GM18502 (cell line): ENCODE data around the gene ADGRB3.

Experiments used
- ATAC-seq: cut with Tn5 transposase; IDR thresholded peaks from one replicate; pipeline ENCODE4 v1.9.1; 2021; ENCODE audit warnings: mild to moderate bottlenecking; ENCODE audit not compliant: unreplicated experiment, poor library complexity

ADGRB3 gene

DNA sequence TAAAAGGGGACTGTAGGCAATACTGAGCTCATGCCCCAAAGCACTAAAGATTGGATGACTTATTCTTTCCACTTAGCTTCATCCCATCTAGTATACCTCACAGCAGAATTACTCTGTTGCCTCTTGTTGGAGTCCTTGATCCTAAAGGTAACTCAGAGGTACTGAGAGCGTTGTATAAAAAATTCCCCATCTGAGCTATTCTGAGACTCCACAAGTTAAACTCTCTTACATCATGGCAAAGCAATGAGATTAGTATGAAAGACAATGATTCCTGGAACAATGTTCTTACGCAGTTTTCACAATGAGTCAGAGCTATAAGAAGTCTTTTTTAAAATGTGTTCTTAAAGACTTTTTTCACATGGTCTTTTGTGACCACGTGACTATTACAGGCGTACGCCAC is 370.1 kb downstream of the ADGRB3 start:
- no peak for ATAC-seq

GRCh38 chr6:69007781-69008180 is 372.7 kb downstream of the ADGRB3 start:
- ATAC-seq: no peak

DNA sequence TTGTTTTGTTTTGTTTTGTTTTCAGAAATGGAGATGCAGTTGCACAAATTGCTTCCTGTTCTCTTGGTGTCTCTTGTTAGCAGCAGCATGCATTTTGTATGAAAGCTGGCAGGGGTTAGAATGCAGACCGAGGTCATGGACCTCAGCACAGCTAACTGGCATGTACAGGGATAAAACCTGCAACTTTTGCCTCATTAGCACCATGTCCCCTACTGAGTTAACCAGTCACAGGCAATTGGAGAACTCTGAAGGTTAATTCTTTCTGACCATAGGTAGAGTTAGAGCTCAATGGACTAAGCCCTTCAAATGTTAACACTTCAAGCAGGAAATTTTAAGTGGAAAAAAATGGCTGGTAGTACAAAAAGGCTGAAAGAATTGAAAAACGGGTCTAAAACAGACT is 377.1 kb downstream of the ADGRB3 start:
- no peak for ATAC-seq

DNA sequence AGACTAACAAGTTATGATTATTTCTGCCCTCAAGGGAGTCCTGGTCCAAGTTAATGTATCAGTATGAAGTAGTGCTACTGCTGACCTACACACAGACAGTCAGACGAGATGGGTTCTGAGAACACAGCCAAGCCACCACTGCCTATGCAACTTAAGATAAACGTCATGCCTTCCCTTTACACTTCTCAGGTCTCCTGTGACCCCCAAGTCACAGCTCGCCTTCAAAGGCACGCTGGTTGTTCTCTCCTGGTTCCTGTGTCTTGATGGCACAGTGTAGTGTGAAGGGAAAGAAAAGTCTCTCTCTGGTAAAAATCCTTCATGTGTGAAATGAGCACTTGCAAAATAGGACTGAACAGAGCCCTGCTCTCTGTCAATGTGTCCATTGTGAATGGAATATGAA is 377.8 kb downstream of the ADGRB3 start:
- no peak for ATAC-seq

DNA sequence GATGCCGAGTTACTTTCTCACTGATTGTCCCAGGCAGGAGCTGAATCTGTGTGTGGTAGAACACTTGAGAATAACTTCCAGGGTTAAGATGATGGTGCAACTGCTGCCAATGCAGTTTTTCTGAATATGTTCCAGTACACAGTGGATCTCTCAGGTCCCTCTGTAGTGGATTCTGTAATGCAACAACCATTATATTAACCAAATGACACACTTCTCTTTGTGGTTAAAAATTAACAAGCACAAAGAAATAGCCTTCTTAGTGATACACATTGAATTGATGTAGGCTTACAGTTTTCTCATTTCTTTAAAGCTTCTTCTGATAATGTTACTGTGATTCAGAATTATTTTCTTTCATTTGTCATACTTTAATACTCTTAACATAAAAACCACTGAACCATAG is 383.8 kb downstream of the ADGRB3 start:
- ATAC-seq: no peak

- no peak for ATAC-seq
Measured at GRCh38 chr6:69019832-69020231, 384.8 kb downstream of the ADGRB3 start.

- no peak for ATAC-seq
Measured at GRCh38 chr6:69022993-69023392, 387.9 kb downstream of the ADGRB3 start.

GRCh38 chr6:69026243-69026642 is 391.2 kb downstream of the ADGRB3 start:
- ATAC-seq: no peak

- ATAC-seq: no peak
Measured at GRCh38 chr6:69026715-69027114, 391.6 kb downstream of the ADGRB3 start.

DNA sequence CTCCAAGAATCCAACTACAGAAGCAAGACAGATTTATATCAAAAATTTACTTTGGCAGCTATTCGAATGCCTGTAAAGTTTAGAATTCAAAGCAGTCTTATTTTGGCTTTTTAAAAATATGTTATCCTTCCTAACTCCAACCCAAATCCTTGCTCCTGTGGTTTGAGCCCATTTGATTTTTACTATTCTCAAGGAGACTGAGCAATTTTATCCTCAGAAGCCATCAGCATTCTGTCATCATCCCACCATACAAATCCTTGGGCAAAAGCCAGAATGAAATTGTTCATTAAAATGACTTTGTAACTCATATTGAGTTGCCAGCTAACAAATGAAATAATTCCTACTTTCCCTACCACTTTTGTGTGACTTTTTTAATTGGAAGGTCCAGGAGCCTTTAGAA is 392.8 kb downstream of the ADGRB3 start:
- no peak for ATAC-seq

DNA sequence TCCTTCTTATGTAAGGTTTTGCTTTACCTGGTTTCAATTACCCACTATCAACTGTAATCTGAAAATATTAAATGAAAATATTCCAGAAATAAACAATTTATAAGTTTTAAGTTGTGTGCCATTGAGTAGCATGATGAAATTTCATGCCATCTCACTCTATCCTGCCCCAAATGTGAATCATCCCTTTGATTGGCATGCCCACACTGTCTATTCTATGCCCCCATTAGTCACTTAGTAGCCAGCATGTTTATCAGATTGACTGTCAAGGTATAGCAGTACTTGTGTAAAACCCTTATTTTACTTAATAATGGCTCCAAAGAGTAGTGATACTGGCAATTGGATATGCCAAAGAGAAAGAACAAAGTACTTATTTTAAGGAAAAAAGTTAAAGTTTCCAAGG is 403.8 kb downstream of the ADGRB3 start:
- no peak for ATAC-seq

- no peak for ATAC-seq
Measured at GRCh38 chr6:69042297-69042696, 407.2 kb downstream of the ADGRB3 start.

GRCh38 chr6:69044534-69044933 is 409.5 kb downstream of the ADGRB3 start:
- no peak for ATAC-seq

DNA sequence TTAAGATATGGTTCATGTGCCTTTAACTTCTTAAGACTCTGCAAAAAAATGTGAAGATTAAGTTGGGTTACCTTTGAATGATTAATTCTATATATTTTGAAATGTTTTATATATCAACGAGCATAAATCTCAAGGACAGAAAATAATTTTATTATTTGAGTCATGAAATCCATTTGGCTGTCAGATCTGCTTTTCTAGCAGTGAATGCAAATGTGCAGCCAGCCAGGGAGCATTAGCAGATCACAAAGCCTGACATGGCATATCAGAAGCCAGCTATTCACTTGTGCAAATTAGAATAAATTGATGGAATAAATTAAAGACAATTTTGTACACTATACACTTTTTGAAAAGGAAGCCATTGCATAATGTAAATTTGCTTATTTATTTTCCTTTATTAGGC is 424.3 kb downstream of the ADGRB3 start:
- ATAC-seq: no peak

GRCh38 chr6:69061066-69061465 is 426.0 kb downstream of the ADGRB3 start:
- no peak for ATAC-seq

GRCh38 chr6:69063401-69063800 is 428.3 kb downstream of the ADGRB3 start:
- ATAC-seq: no peak

DNA sequence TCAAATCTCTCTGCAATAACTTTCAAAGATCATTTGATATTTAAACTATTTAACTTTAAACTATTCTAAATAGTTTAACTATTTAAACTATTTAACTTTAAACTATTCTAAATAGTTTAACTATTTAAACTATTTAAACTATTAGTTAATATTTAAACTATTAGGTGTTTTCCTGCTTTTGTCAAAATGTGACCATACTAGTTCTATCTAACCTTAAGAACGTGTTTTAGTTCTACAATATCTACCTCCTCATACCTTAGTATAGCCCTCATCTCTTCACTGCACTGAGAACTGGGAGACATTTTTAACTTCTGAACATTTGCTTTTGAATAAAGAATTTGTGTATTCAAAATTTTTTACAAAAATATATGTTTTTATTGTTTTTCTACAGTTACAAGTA is 429.1 kb downstream of the ADGRB3 start:
- ATAC-seq: no peak

DNA sequence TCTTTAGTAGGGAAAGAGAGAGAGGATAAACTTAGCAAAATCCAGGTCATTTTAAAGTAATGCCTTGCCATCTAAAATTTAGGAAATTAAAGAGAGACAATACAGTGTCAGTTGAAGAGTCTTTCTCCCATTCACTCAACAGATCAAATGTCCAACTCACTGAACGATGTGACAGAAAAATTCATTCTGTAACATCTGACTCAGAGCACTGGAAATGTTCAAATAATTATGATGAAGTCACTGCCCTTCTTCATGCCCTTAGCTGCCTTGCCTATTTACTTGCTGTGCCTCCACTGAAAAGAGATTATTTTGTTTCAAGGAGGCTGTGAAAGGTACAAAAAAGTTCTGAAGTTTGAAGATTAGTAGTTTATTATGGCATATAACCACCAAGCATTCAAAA is 434.8 kb downstream of the ADGRB3 start:
- ATAC-seq: no peak

DNA sequence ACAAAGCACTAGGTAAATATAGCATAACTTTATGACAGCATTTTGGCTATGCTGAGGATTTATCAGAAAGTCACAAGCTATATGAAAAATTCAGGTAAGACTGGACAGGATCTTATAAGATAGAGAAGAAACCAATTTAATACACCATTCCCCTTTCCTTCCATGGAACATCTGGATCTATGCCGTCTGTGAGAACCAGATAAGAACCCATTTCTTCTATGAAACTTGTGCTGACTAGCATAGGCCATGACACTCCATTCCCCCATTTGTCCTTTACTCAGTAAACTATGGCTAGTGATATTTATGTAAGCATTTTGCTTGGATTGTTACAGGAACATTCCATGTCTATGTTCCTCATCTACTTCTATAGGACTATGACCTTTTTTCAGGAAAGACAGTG is 437.7 kb downstream of the ADGRB3 start:
- no peak for ATAC-seq

DNA sequence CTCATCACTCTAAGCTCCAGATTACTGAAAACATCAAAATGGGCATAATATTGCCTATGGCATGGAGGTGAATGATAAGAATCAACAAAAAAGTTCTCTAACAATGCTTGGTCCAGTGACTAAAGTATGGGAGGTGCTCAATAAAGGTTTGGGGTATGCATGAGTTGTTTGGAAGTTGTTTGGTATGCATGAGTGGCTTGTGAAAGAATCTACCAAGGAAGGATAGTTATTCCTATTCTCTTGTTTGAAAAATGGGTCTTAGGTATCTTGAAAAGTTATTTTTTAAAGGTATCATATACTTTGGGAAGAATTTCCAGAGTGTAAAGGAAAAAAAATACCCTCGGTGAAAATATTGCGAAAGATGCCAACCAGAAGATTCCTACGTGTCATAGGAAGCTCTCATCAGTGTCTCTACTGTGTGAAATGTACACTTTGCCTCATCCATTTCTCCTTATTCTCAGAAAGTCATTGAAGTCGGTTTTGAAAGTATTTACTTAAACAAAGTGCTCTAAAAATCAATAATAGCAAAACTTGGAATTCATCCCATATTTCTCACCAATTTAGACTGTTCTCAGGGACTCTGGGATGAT is 449.8 kb downstream of the ADGRB3 start:
- ATAC-seq: no peak

- no peak for ATAC-seq
Measured at GRCh38 chr6:69086689-69087088, 451.6 kb downstream of the ADGRB3 start.

GRCh38 chr6:69089539-69089938 is 454.5 kb downstream of the ADGRB3 start:
- ATAC-seq: no peak

DNA sequence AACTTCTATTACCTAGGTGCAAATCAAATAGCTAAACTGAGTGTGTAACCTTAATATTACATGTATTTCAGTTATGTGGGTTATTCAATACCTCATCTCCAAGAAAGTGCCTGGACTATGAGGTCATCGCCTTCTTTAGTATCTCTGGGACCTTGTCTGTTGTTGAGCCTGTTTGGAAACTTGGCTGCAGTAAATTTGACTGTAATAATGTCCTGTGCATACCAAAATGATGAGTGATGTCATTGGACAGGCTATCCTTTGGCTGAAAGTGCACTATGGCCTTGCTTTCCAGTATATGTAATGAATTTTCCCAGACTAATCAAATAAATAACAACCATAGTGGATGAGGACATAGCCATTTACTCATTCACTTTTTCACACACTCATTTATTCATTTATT is 455.1 kb downstream of the ADGRB3 start:
- no peak for ATAC-seq
